ENCODE measurements around the gene SDHAF4.

GRCh38 chr6:70590400-70590799 lies 23.7 kb downstream of the SDHAF4 start:
- TF ChIP-seq CTCF (IDR thresholded peaks at IDR 0.05; ENCODE audit: low read length) (no peak), EZH2 (IDR thresholded peaks at IDR 0.05; ENCODE audit: borderline replicate concordance, low read length) (no peak)

Data from OCI-LY1 (cell line).